Mesothelial cell of epicardium (in vitro differentiated cells): ENCODE results near the gene KDELR3. TPM values are rescaled to one million over a fixed set of nuclear protein-coding genes. Genes with fewer than 3 reads are reported as not detected.

Experiments
- DNase-seq, 2 experiments: peaks; one replicate each; pipeline ENCODE4 v3.0.0; 2021; ENCODE audit warnings: low spot score in 2 of 2; ENCODE audit not compliant: unreplicated experiment in 2 of 2
- H3K27ac Mint-ChIP-seq: 2 replicates; pipeline ENCODE4 v1.8.0; 2021; ENCODE audit warnings: mixed read lengths
- H3K27me3 Mint-ChIP-seq: 2 replicates; pipeline ENCODE4 v1.8.0; 2021; ENCODE audit warnings: low read depth, mixed read lengths
- H3K36me3 Mint-ChIP-seq: 2 replicates; pipeline ENCODE4 v1.8.0; 2021; ENCODE audit warnings: mixed read lengths
- H3K4me1 Mint-ChIP-seq: 2 replicates; pipeline ENCODE4 v1.8.0; 2021; ENCODE audit warnings: mixed read lengths
- H3K4me3 Mint-ChIP-seq: 2 replicates; pipeline ENCODE4 v1.8.0; 2021; ENCODE audit warnings: mild to moderate bottlenecking, moderate library complexity, mixed read lengths
- H3K9me3 Mint-ChIP-seq: 2 replicates; pipeline ENCODE4 v1.8.0; 2021; ENCODE audit warnings: mixed read lengths
- CTCF ChIP-seq: fragments of 200-600 bp; sonication (generic); IDR thresholded peaks from one replicate; pipeline ENCODE4 v1.5.0; 2021; ENCODE audit warnings: antibody characterized with exemption; ENCODE audit not compliant: unreplicated experiment
- total RNA-seq: library from RNA; stranded (reverse); gene quantifications from 3 replicates; pipeline ENCODE4 v1.2.1, GENCODE V29; 2021

KDELR3 gene
- total RNA-seq, 1 donor from 2014 or later, result 14.5 TPM

GRCh38 chr22:38455076-38455529, 12.8 kb upstream of the KDELR3 start, which contains the start of gene KCNJ4:
TSS of gene KCNJ4 (minus strand) at chr22:38455199. CDS start at chr22:38428132, 27,067 bp downstream.
- no peak within 1 kb of the TSS for H3K27ac Mint-ChIP-seq
- no peak for TF ChIP-seq CTCF
- H3K4me3 Mint-ChIP-seq, result peak within 1 kb of the TSS; percentile 71
- DNase-seq, result no peak
- no peaks in the 10 kb centered on the region for H3K36me3 Mint-ChIP-seq
- peaks cover 32% of the 10 kb centered on the region for H3K4me1 Mint-ChIP-seq
- H3K27me3 Mint-ChIP-seq, result peaks cover 49% of the 10 kb centered on the region
- no peaks in the 10 kb centered on the region for H3K9me3 Mint-ChIP-seq

GRCh38 chr22:38455530-38456271, 12.2 kb upstream of the KDELR3 start:
- no peaks in the 10 kb centered on the region for H3K9me3 Mint-ChIP-seq
- no peaks in the 10 kb centered on the region for H3K36me3 Mint-ChIP-seq
- H3K4me3 Mint-ChIP-seq, result peak overlapping the region; percentile 69
- DNase-seq, result peak; percentile 52 to 69
- no peak for TF ChIP-seq CTCF
- H3K27me3 Mint-ChIP-seq, result peaks cover 48% of the 10 kb centered on the region
- H3K4me1 Mint-ChIP-seq, result peaks cover 32% of the 10 kb centered on the region
- no peak overlapping the region for H3K27ac Mint-ChIP-seq

- peaks cover 34% of the 10 kb centered on the region for H3K4me1 Mint-ChIP-seq
- H3K36me3 Mint-ChIP-seq, result no peaks in the 10 kb centered on the region
- no peaks in the 10 kb centered on the region for H3K9me3 Mint-ChIP-seq
- H3K27me3 Mint-ChIP-seq, result peaks cover 44% of the 10 kb centered on the region
- H3K27ac Mint-ChIP-seq, result peak overlapping the region; percentile 64
- DNase-seq, result no peak
- TF ChIP-seq CTCF, result no peak
- peak overlapping the region; percentile 69 for H3K4me3 Mint-ChIP-seq
These were observed 11.5 kb upstream of the KDELR3 start for GRCh38 chr22:38456272-38456835.

- H3K36me3 Mint-ChIP-seq, result no peaks in the 10 kb centered on the region
- no peak for TF ChIP-seq CTCF
- H3K27me3 Mint-ChIP-seq, result peaks cover 46% of the 10 kb centered on the region
- peaks cover 41% of the 10 kb centered on the region for H3K4me1 Mint-ChIP-seq
- H3K4me3 Mint-ChIP-seq, result peak overlapping the region; percentile 69
- H3K27ac Mint-ChIP-seq, result peak overlapping the region; percentile 64
- no peak for DNase-seq
- H3K9me3 Mint-ChIP-seq, result no peaks in the 10 kb centered on the region
These were observed 10.8 kb upstream of the KDELR3 start for GRCh38 chr22:38456841-38457699.

- H3K27ac Mint-ChIP-seq, result no peak overlapping the region
These were observed 7.5 kb upstream of the KDELR3 start for GRCh38 chr22:38460426-38460840.

More at GRCh38 chr22:38460426-38460840, 7.5 kb upstream of the KDELR3 start:
- Mint-ChIP-seq H3K4me3 (no peak overlapping the region), H3K27me3 (peaks cover 25% of the 10 kb centered on the region), H3K36me3 (no peaks in the 10 kb centered on the region), H3K4me1 (peaks cover 40% of the 10 kb centered on the region), H3K9me3 (no peaks in the 10 kb centered on the region)
- DNase-seq, result no peak
- TF ChIP-seq CTCF, result no peak
